ENCODE data around the gene EPB41L4A. TPM values are rescaled to one million over a fixed set of nuclear protein-coding genes. Genes with fewer than 3 reads are reported as not detected.

Gene EPB41L4A
- total RNA-seq, 6 experiments from 2014 or later = 0.07 TPM; not detected in 5

GRCh38 chr5:112165399-112165798 is 253.7 kb downstream of the EPB41L4A start:
- no peaks in the 10 kb centered on the region for H3K9me3 Mint-ChIP-seq
- DNase-seq = no peak
- H3K4me3 Mint-ChIP-seq = no peak overlapping the region
- no peaks in the 10 kb centered on the region for H3K27me3 Mint-ChIP-seq (ENCODE audit: insufficient read depth)
- H3K4me1 Mint-ChIP-seq (ENCODE audit: low read depth) = peaks cover 27% of the 10 kb centered on the region
- H3K27ac Mint-ChIP-seq = peak overlapping the region; percentile 27; the same call in 1 of the 2 replicates
- peaks cover 23% of the 10 kb centered on the region for H3K36me3 Mint-ChIP-seq (ENCODE audit: low read depth)
- TF ChIP-seq CTCF (IDR thresholded peaks at IDR 0.05) = no peak

- no peak for DNase-seq
- H3K4me3 Mint-ChIP-seq = peak overlapping the region; percentile 29
- no peaks in the 10 kb centered on the region for H3K9me3 Mint-ChIP-seq
- H3K4me1 Mint-ChIP-seq (ENCODE audit: low read depth) = peaks cover 32% of the 10 kb centered on the region
- H3K27me3 Mint-ChIP-seq (ENCODE audit: insufficient read depth) = no peaks in the 10 kb centered on the region
- H3K36me3 Mint-ChIP-seq (ENCODE audit: low read depth) = peaks cover 26% of the 10 kb centered on the region
- H3K27ac Mint-ChIP-seq = peak overlapping the region; percentile 48
- TF ChIP-seq CTCF (IDR thresholded peaks at IDR 0.05) = no peak
Observed at GRCh38 chr5:112163435-112163834, 255.6 kb downstream of the EPB41L4A start.

- H3K4me3 Mint-ChIP-seq = peak overlapping the region; percentile 95
- TF ChIP-seq CTCF (IDR thresholded peaks at IDR 0.05) = no peak
Observed at GRCh38 chr5:112161392-112161748, 257.7 kb downstream of the EPB41L4A start.

GRCh38 chr5:112160652-112161391 is 258.3 kb downstream of the EPB41L4A start:
- peak; percentile 96 for TF ChIP-seq CTCF (IDR thresholded peaks at IDR 0.05)
- DNase-seq = peak; percentile 88
- no peaks in the 10 kb centered on the region for H3K9me3 Mint-ChIP-seq
- H3K36me3 Mint-ChIP-seq (ENCODE audit: low read depth) = peaks cover 26% of the 10 kb centered on the region
- peak overlapping the region; percentile 86 for H3K27ac Mint-ChIP-seq
- H3K4me3 Mint-ChIP-seq = peak overlapping the region; percentile 95
- peaks cover 32% of the 10 kb centered on the region for H3K4me1 Mint-ChIP-seq (ENCODE audit: low read depth)
- H3K27me3 Mint-ChIP-seq (ENCODE audit: insufficient read depth) = no peaks in the 10 kb centered on the region

More at GRCh38 chr5:112161392-112161748, 257.7 kb downstream of the EPB41L4A start:
- Mint-ChIP-seq H3K27me3 (ENCODE audit: insufficient read depth) (no peaks in the 10 kb centered on the region), H3K9me3 (no peaks in the 10 kb centered on the region), H3K4me1 (ENCODE audit: low read depth) (peaks cover 32% of the 10 kb centered on the region), H3K36me3 (ENCODE audit: low read depth) (peaks cover 26% of the 10 kb centered on the region), H3K27ac (peak overlapping the region; percentile 86)
- DNase-seq = no peak

GRCh38 chr5:112159435-112159834 is 259.6 kb downstream of the EPB41L4A start:
- no peaks in the 10 kb centered on the region for H3K27me3 Mint-ChIP-seq (ENCODE audit: insufficient read depth)
- H3K27ac Mint-ChIP-seq = no peak overlapping the region
- DNase-seq = no peak
- H3K36me3 Mint-ChIP-seq (ENCODE audit: low read depth) = peaks cover 26% of the 10 kb centered on the region
- H3K4me3 Mint-ChIP-seq = no peak overlapping the region
- no peaks in the 10 kb centered on the region for H3K9me3 Mint-ChIP-seq
- no peak for TF ChIP-seq CTCF (IDR thresholded peaks at IDR 0.05)
- peaks cover 45% of the 10 kb centered on the region for H3K4me1 Mint-ChIP-seq (ENCODE audit: low read depth)

All from HFFc6 (cell line).